ENCODE results near the gene VTCN1. TPM values are rescaled to one million over a fixed set of nuclear protein-coding genes. Genes with fewer than 3 reads are reported as not detected.

VTCN1 gene
- total RNA-seq, 1 experiment from 2014 or later: not detected

GRCh38 chr1:117130526-117130925 is 80.2 kb downstream of the VTCN1 start:
- CTCF ChIA-PET: no interaction called here
- POLR2A ChIA-PET: no interaction called here
- Mint-ChIP-seq H3K4me1 (peaks cover 34% of the 10 kb centered on the region), H3K36me3 (no peaks in the 10 kb centered on the region), H3K27ac (no peak overlapping the region), H3K27me3 (ENCODE audit: low read depth) (no peaks in the 10 kb centered on the region), H3K4me3 (no peak overlapping the region), H3K9me3 (no peaks in the 10 kb centered on the region)
- no peak for DNase-seq (ENCODE audit: low spot score)
- ATAC-seq: no peak
- no peak for TF ChIP-seq ZNF138 (CRISPR knock-in tag; conservative IDR thresholded peaks at IDR 0.05)
- no peak for TF ChIP-seq ZBTB21 (CRISPR knock-in tag; IDR thresholded peaks at IDR 0.05; ENCODE audit: borderline replicate concordance)
- no peak for TF ChIP-seq ZNF232 (CRISPR knock-in tag; IDR thresholded peaks at IDR 0.05)
- no peak for TF ChIP-seq AR (CRISPR knock-in tag; IDR thresholded peaks at IDR 0.05)
- no peak for TF ChIP-seq TCF7 (CRISPR knock-in tag; IDR thresholded peaks at IDR 0.05; ENCODE audit: low read depth)
- no peak for TF ChIP-seq RORB (CRISPR knock-in tag; IDR thresholded peaks at IDR 0.05)
- no peak for TF ChIP-seq RELA (CRISPR knock-in tag; IDR thresholded peaks at IDR 0.05; ENCODE audit: borderline replicate concordance)
- no peak for TF ChIP-seq ZSCAN18 (CRISPR knock-in tag; IDR thresholded peaks at IDR 0.05)
- TF ChIP-seq TEAD1 (CRISPR knock-in tag; IDR thresholded peaks at IDR 0.05): no peak
- TF ChIP-seq CREB1 (CRISPR knock-in tag; IDR thresholded peaks at IDR 0.05): no peak
- no peak for TF ChIP-seq SP1 (CRISPR knock-in tag; conservative IDR thresholded peaks at IDR 0.05)
- no peak for TF ChIP-seq NFATC4 (CRISPR knock-in tag; IDR thresholded peaks at IDR 0.05)
- TF ChIP-seq NR1H2 (CRISPR knock-in tag; IDR thresholded peaks at IDR 0.05): no peak
- no peak for TF ChIP-seq NFE2L1 (CRISPR knock-in tag; IDR thresholded peaks at IDR 0.05)
- no peak for TF ChIP-seq ESRRA (CRISPR knock-in tag; IDR thresholded peaks at IDR 0.05; ENCODE audit: borderline replicate concordance)
- no peak for TF ChIP-seq FOXP4 (CRISPR knock-in tag; IDR thresholded peaks at IDR 0.05)
- no peak for TF ChIP-seq E2F4 (CRISPR knock-in tag; IDR thresholded peaks at IDR 0.05; ENCODE audit: borderline replicate concordance, low read depth)
- no peak for TF ChIP-seq EMX1 (CRISPR knock-in tag; IDR thresholded peaks at IDR 0.05)
- no peak for TF ChIP-seq ZMAT4 (CRISPR knock-in tag; IDR thresholded peaks at IDR 0.05)

Measured in WTC11 (cell line).